HG02678 (cell line): Measurements from ENCODE around the gene OAF.

Source experiments
- ATAC-seq: cut with Tn5 transposase; IDR thresholded peaks from one replicate; pipeline ENCODE4 v1.9.1; 2021; ENCODE audit warnings: mild to moderate bottlenecking, moderate library complexity; ENCODE audit not compliant: unreplicated experiment

OAF gene

DNA sequence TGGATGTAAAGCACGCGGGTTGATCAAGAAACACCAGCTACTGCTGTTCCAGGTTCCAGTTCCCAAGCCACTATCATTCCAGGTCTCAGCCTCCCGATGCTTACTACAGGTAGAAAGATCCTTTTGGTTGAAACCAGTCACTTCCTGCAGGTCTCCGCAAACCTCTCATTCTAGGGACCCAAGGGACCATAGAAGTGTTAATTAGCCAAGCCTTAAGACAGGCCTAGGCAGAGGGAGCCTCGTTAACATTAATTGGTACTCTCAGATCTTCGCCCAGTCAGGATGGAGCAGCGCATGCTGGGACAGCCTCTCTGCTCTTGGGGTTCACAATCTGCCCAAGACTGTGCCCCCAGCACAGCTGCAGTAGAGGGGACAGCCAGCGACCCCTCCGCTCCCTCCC is 11.2 kb upstream of the OAF start:
- ATAC-seq: no peak

DNA sequence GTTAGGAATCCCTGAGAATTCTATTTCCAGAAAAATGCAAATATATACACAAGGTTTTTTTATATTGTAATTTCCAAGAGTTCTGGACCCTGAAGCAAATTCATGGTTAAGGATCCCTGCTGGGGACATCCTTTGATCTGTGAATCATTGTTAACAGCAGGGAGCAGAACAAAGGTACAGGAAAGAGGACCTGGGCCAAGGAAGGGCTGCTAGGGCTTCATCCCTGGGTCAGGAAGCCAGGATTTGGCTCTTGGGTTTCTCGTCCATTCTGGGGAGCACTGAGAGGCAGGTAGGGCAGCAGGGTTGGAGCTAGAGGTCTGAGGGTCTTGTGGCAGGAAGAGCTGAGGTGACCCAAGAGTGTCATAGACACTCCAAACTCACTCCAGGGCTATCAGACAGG is 10.2 kb upstream of the OAF start:
- no peak for ATAC-seq

GRCh38 chr11:120201653-120202052 is 9.2 kb upstream of the OAF start:
- ATAC-seq: no peak

DNA sequence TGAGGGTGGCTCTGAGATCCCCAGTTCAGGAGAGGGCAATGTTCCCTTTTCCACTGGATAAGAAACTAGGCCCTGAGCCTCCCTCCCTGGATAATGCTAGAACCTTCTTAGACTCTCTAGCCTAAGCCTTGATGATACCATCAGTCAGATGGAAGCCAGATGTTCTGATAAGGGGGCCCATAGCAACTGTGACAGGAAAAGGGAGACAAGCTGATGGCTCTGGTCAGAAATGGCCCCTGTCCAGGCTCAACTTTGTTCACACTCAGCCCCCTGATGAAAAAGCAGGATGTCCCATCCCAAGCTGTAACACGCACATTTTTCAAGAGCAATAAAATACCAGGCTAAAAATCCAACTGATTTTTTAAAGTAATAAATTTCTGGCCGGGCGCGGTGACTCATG is 7.2 kb upstream of the OAF start:
- no peak for ATAC-seq

GRCh38 chr11:120205596-120206161 is 5.2 kb upstream of the OAF start:
- ATAC-seq: no peak

- no peak for ATAC-seq
Measured at GRCh38 chr11:120207512-120207911, 3.3 kb upstream of the OAF start.

DNA sequence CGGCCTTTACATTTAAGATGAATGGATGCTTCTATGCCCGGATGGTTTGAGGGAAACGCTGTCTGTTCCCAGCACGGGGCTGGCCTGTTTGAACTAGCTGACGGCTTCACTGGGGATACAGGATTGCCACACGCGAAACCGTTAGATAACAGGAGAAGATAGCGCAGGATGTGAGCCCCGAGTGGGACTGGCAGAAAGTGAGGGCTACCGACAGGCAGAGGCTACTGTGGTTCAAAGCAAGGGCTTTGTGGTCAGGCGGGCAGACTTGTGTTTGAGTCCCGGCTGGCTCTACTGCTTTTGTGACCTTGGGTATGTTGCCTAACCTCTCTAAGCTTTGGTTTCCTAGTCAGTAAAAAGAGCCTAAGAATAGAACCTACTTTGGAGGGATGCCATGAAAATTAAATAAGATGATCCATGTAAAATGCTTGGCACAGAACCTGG is 2.8 kb upstream of the OAF start:
- no peak for ATAC-seq

- no peak for ATAC-seq
Measured at GRCh38 chr11:120208777-120209176, 2.1 kb upstream of the OAF start.

DNA sequence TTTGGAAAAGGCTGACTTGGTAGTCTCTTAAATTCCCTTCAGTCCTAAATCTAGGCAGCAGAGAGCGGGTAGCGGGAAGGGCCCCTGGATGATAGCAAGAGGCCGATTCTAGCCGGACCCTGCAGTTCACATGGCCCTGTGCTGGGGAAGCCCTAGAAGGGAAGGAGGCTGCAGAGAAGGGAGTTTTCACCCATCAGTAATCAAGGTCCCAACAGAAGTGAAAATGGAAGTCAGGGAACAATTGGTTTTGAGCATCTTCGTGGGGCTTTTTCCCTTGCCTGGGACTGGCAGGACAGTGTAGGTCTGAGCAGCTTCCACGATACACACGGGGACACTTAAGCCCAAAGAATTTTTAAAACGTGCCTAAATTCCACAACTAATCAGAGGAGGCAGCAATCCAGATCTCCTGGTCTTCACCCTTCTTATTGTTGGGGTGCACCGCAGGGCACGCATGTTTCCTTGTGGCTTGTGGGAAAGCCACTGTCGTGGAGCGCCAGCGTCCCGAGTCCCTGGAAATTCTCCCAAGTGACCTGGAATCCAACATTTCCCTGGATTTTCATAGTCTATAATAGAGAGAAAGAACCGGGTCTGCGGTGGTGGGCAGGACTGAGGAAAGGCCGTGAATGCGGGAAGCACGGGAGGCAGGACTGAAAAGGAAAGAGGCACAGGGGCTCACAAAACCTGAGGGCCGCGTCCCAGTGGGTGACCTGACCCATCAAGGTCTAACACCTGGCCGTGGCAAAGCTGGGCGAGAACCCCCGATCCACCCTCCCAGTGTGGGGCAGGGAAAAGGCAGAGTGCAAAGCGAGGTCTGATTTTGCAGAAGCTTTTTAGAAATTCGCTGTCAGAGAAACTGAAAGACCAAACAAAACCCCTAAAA is 846 bp upstream of the OAF start:
- no peak for ATAC-seq

DNA sequence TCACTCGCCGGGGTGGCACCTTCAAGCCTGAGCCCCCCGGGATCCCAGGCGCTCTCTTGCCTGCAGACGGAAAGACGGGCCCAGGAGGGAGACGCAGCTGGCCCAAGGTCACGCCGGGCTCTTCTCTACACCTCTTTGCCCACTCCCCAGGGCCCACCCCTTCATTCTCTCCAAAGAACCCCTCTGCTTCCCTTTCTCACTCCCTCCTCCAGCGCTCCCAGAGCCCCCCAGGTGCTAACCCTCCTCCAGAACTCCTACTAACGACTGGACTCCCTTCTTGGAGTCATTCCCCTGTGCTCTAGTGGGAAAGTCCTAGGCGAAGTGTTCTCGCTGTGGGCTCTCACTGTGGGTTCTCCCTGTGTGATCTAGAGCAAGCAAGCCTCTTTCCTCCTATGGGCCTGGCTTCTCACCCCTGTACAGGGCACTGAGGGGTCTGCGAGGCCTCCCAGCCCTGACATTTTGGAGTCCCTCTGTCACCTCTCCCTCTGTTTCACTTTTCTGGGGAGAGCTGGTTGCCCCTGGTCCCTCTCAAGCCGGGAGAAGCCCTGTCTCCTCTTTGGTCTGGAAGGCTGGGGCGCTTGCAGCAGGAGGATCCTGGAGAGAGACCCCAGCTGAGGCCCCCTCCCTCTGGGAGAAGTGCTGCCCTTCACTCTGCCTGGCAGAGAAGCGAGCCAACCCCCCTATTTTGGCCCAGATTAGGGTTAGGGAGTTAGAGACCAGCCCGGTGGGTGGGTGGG is 858 bp downstream of the OAF start:
- no peak for ATAC-seq

GRCh38 chr11:120212259-120212878 is 1.5 kb downstream of the OAF start:
- no peak for ATAC-seq

DNA sequence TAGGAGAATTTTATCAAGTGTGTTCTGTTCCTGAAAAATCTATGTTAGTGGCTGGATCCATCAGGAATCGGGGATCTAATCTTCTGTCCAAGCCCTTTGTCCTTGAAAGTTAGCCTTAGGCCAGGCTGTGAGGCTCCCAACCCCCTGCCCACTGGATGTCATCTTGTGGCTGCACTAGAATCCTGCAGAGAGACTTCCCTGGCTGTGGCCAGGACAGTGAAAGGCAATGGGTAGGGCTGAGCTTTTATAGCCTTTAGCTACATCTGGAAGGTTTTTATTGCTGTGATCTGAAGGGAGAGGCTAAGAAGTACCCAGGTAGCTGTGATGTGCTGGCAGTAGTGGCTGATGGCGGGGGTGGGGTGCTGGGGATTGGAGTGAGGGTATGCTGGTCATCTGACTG is 2.1 kb downstream of the OAF start:
- ATAC-seq: no peak

GRCh38 chr11:120214581-120214980 is 3.7 kb downstream of the OAF start:
- ATAC-seq: no peak

- ATAC-seq: no peak
Measured at GRCh38 chr11:120215634-120216033, 4.8 kb downstream of the OAF start.

DNA sequence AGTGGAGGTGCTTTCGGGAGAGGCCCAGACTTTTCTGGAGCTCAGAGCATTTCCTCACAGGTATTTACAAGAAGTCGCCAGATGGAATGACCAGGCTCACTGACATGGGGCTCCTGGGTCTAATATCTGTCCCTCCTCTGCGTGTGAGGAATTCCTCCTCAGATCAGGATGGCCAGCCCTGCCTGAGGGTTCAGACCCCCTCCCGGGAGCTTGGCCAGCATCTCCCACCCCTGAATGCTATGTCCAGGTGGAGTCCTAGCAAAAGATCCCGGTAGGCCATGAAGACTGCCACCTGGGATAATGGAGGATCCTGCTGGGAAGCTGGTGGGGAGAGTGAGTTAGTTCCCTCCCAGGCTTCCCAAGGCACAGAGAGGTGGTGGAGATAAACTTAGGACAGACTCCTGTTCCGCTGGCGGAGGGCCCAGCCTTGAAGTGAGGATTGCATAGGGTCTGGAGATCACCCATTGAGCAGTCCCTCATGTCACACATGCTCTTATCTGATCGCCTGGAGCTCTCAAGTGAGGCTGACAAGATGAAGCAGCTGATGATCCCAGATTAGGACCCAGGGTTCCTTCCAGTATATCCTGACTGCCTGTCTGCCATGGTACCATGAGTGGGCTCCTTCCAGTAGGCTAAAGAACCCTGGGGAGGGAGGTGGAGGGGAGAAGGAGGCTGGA is 5.7 kb downstream of the OAF start:
- ATAC-seq: no peak

DNA sequence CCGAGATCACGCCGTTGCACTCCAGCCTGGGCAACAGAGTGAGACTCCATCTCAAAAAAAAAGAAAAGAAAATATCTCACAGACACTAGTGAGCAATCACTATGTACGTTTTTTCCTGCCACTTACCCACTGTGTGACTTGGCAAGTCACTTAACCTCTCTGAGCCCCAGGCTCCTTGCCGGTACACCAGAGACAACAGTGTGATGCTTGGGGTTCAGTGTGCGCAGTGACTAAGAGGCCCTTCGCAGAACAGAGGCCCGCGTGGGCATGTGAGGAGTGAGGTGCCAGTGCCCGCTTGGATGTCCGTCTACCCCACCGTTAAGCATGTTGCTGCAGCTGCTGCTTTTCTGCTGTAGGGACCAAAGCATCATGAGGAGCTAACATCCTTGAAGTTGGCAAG is 6.7 kb downstream of the OAF start:
- ATAC-seq: no peak

DNA sequence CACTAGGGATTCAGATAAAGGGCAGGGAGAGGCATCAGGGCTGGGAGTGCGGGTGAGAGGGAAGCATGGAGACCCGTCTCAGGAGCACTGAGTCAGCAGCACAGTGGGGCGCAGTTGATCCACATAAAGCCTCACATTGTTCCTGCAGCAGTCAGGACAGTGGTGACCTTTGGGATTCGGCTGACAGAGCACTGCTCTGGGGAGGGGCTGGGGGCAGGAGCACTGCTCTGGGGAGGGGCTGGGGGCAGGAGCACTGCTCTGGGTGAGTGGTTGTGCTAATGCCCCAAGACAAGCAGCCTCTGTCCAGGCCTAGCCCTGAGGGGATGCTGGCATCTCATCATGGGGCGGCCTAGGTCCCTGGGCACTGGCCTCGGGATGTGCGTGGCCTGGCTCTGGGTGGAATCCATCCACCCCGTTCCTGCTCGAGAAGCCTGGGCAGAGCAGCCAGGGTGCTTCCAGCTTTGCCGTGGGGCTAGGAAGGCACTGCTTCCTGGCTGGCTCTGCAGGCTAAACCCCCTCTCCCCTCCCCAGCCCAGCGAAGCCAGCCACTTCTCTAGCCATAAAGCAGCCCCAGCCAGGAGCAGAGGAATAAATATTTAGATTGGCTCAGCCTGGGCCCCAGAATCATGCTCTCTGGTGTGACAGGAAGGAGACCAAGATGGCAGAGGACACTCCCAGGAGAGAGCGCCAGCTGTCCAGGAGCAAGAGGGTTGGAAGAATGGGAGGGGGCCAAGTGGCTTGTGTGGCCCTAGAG is 7.3 kb downstream of the OAF start:
- ATAC-seq: no peak

GRCh38 chr11:120218695-120219033 is 7.8 kb downstream of the OAF start:
- no peak for ATAC-seq

DNA sequence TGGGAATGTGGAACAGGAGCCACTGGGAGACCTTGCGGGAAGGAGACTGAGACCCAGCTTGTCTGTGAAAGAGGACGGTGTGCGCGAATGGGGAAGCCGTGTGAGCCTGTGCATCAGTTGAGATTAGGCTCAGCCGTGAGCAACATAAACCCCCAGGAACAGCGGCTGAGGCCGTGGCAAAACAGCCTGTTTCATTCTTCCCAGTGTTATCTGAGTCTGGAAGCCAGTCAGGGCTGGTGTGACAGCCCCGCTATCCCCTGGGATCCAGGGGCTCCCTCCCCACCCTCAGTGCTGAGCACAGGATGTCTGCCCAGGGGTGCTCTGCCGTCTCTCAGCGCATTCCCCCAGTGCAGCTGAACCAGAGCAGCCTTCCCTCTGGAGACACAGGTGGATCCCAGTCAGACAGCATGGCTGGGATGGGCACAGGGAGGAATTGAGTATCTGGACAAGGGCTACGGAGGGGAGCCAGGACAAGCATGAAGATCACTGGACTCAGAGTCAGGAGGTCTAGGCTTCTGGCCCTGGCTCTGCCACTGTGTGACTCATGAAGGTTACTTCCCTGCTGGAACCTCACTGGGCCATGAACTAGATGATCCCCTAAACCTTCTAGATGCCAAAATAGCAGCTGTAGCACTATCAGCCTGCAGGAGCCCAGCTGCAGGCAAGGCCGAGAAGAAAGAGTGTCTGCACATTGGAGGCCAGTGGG is 8.6 kb downstream of the OAF start:
- ATAC-seq: no peak
